ENCODE results near the gene TXNRD3. TPM values are rescaled to one million over a fixed set of nuclear protein-coding genes. Genes with fewer than 3 reads are reported as not detected.

TXNRD3 gene
- total and polyA plus RNA-seq, 2 of the 4 experiments (the other 2 are of a cell fraction), result 3.9 to 8.4 TPM

DNA sequence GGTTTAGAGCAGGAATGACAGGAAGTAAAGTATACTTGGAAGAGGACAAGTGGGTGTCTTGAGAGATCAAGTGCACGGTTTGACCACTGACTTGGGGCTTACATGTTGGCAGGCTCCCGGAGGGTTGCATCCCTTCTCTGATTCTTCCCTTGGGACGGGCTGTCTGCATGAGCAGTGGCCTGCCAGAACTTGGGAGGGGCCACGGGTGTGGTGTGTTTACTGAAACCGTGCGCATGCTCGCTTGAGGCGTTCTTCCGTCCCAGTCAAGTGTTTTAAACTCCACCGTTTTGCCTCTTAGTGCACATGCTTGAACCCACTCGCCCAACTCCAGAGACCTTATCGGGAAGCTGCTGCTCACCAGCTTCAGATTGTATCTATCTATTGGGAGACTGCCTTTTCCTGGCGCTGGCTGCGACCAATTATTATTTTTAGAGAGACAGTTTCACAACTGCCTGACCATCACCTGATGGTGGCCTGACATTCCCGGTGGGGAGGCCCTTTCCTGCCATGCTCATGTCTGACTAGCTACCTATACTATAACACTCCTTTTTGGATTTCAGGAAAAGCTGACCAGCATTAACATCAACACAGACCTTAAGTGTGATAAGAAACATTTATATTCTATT is 81.3 kb downstream of the TXNRD3 start:
- Histone ChIP-seq H3K4ac (ENCODE audit: low read depth, low read length) (no peak overlapping the region), H3K4me2 (ENCODE audit: low read depth, low read length) (no peak overlapping the region), H4K5ac (ENCODE audit: low read depth, low read length) (no peak overlapping the region), H2BK5ac (ENCODE audit: low read depth, low read length, poor library complexity, severe bottlenecking) (no peak overlapping the region), H4K8ac (ENCODE audit: low read depth in 2 of 2, low read length in 2 of 2) (no peak overlapping the region), H3K4me1 (ENCODE audit: control insufficient read depth, insufficient read depth, low read length) (no peaks in the 10 kb centered on the region), H2BK15ac (ENCODE audit: low read depth, low read length) (no peak overlapping the region), H3K9me1 (ENCODE audit: insufficient read depth, low read length) (no peaks in the 10 kb centered on the region), H2AFZ (replicated peaks; ENCODE audit: low read length, poor library complexity) (no peak overlapping the region), H4K91ac (ENCODE audit: insufficient read depth, low read depth, low read length) (no peak overlapping the region), H3K9me3 (ENCODE audit: control insufficient read depth, insufficient read depth, low read length) (no peaks in the 10 kb centered on the region), H2BK20ac (ENCODE audit: low read depth, low read length) (no peak overlapping the region), H3K27me3 (ENCODE audit: control insufficient read depth, insufficient read depth, low read length) (peaks cover 27% of the 10 kb centered on the region), H2AK9ac (replicated peaks; ENCODE audit: low read depth, low read length, poor library complexity) (no peak overlapping the region), H3K4me3 (ENCODE audit: insufficient read depth, low read depth, low read length) (no peak overlapping the region), H3K27ac (ENCODE audit: insufficient read depth, low read length) (no peak overlapping the region), H2BK120ac (ENCODE audit: low read depth, low read length) (no peak overlapping the region), H2AK5ac (ENCODE audit: low read depth, low read length) (no peak overlapping the region), H3K23ac (ENCODE audit: low read depth, low read length) (no peak overlapping the region), H3K36me3 (ENCODE audit: control insufficient read depth, insufficient read depth, low read length) (no peaks in the 10 kb centered on the region), H3K14ac (replicated peaks; ENCODE audit: low read depth, low read length) (no peak overlapping the region), H3K9ac (ENCODE audit: low read depth, low read length) (no peak overlapping the region), H3K56ac (ENCODE audit: extremely low read depth, insufficient read depth, low read length) (no peak overlapping the region), H4K20me1 (ENCODE audit: insufficient read depth, low read length) (no peaks in the 10 kb centered on the region), H3K18ac (ENCODE audit: low read depth, low read length) (no peak overlapping the region), H3K79me1 (ENCODE audit: low read depth in 1 of 2, low read length in 2 of 2) (no peaks in the 10 kb centered on the region)
- intact Hi-C loops (cut with micrococcal nuclease), result no loop called here
- BruUV-seq (replicated peaks), result no TSS peak
- dilution Hi-C loops (cut with HindIII; ENCODE audit: low sequenced_read_pairs, unreplicated experiment), result no loop called here
- ATAC-seq (ENCODE audit: low read depth) (no peak), DNase-seq (no peak)
- TF ChIP-seq RFX5 (IDR thresholded peaks at IDR 0.05; ENCODE audit: low read depth, low read length), result no peak
- TF ChIP-seq NFE2L2 (IDR thresholded peaks at IDR 0.05; ENCODE audit: low read depth, low read length), result no peak
- no peak for TF ChIP-seq MAZ (IDR thresholded peaks at IDR 0.05; ENCODE audit: borderline replicate concordance, low read depth, low read length)
- TF ChIP-seq MXI1 (IDR thresholded peaks at IDR 0.05; ENCODE audit: borderline replicate concordance, low read depth, low read length), result no peak
- no peak for TF ChIP-seq POLR2A (IDR thresholded peaks at IDR 0.05; ENCODE audit: low read depth, low read length)
- TF ChIP-seq, protein P1, sequence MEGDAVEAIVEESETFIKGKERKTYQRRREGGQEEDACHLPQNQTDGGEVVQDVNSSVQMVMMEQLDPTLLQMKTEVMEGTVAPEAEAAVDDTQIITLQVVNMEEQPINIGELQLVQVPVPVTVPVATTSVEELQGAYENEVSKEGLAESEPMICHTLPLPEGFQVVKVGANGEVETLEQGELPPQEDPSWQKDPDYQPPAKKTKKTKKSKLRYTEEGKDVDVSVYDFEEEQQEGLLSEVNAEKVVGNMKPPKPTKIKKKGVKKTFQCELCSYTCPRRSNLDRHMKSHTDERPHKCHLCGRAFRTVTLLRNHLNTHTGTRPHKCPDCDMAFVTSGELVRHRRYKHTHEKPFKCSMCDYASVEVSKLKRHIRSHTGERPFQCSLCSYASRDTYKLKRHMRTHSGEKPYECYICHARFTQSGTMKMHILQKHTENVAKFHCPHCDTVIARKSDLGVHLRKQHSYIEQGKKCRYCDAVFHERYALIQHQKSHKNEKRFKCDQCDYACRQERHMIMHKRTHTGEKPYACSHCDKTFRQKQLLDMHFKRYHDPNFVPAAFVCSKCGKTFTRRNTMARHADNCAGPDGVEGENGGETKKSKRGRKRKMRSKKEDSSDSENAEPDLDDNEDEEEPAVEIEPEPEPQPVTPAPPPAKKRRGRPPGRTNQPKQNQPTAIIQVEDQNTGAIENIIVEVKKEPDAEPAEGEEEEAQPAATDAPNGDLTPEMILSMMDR (conservative IDR thresholded peaks at IDR 0.05; ENCODE audit: low read depth, low read length), result no peak
- no peak for TF ChIP-seq SMC3 (IDR thresholded peaks at IDR 0.05; ENCODE audit: low read depth, low read length)
- no peak for TF ChIP-seq FOS (IDR thresholded peaks at IDR 0.05; ENCODE audit: low read depth, low read length)
- TF ChIP-seq BHLHE40 (IDR thresholded peaks at IDR 0.05; ENCODE audit: low read depth, low read length), result no peak
- no peak for TF ChIP-seq MAFK (IDR thresholded peaks at IDR 0.05; ENCODE audit: low read depth, low read length)
- no peak for TF ChIP-seq RCOR1 (IDR thresholded peaks at IDR 0.05; ENCODE audit: insufficient replicate concordance, low read length)
- no peak for TF ChIP-seq CHD1 (IDR thresholded peaks at IDR 0.05; ENCODE audit: low read depth, low read length)
- TF ChIP-seq, protein P2, sequence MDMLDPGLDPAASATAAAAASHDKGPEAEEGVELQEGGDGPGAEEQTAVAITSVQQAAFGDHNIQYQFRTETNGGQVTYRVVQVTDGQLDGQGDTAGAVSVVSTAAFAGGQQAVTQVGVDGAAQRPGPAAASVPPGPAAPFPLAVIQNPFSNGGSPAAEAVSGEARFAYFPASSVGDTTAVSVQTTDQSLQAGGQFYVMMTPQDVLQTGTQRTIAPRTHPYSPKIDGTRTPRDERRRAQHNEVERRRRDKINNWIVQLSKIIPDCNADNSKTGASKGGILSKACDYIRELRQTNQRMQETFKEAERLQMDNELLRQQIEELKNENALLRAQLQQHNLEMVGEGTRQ (IDR thresholded peaks at IDR 0.05; ENCODE audit: low read depth, low read length), result no peak
- TF ChIP-seq, protein P3, sequence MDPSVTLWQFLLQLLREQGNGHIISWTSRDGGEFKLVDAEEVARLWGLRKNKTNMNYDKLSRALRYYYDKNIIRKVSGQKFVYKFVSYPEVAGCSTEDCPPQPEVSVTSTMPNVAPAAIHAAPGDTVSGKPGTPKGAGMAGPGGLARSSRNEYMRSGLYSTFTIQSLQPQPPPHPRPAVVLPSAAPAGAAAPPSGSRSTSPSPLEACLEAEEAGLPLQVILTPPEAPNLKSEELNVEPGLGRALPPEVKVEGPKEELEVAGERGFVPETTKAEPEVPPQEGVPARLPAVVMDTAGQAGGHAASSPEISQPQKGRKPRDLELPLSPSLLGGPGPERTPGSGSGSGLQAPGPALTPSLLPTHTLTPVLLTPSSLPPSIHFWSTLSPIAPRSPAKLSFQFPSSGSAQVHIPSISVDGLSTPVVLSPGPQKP (IDR thresholded peaks at IDR 0.05; ENCODE audit: borderline replicate concordance, low read depth, low read length), result no peak
- TF ChIP-seq CEBPB (IDR thresholded peaks at IDR 0.05; ENCODE audit: low read depth, low read length), result no peak
- TF ChIP-seq RAD21 (IDR thresholded peaks at IDR 0.05; ENCODE audit: low read length), result no peak
- in situ Hi-C loops (cut with MboI; ENCODE audit: low sequenced_read_pairs), result no loop called here
- 72% methylated on average over 10 of the region's 15 CpGs; no CpG with 5 or more reads in 1 of the 2 experiments for WGBS, 2 experiments (ENCODE audit: extremely low coverage in 2 of 2, insufficient read length in 1 of 2)
- CTCF ChIA-PET, result no interaction called here
- POLR2A ChIA-PET (ENCODE audit: unreplicated experiment), result interaction anchor here (0.5 kb wide), 1 partner anchor 792 kb away, joined by 3 read pairs; no protein-coding TSS in a partner anchor
